IMR-90 (cell line): ENCODE measurements around the gene VDR. TPM values are rescaled to one million over a fixed set of nuclear protein-coding genes. Genes with fewer than 3 reads are reported as not detected.

ENCODE experiments used
- ATAC-seq: fragments of 200-7000 bp; cut with Tn5 transposase; 2 replicates; pipeline ENCODE4 v1.9.1; 2020; ENCODE audit warnings: low read depth, mild to moderate bottlenecking, moderate library complexity
- BruUV-seq: library from RNA; stranded (reverse); fragments of 400-500 nt; replicated peaks from 2 replicates; lab custom pipeline; 2021; lab: Mats Ljungman, UMichigan
- CTCF ChIA-PET: fragments of 300-600 bp; formaldehyde crosslinking; extraction: SDS; loops from one replicate; lab custom pipeline; 2021; ENCODE audit warnings: antibody characterized with exemption; lab: Yijun Ruan, JAX
- POLR2A ChIA-PET: fragments of 300-600 bp; sonication (Branson Sonifier 250); formaldehyde crosslinking; loops from one replicate; lab custom pipeline; 2022; ENCODE audit warnings: antibody characterized with exemption; ENCODE audit not compliant: unreplicated experiment; lab: Charles Lee
- DNase-seq: peaks from one replicate; pipeline ENCODE4 v3.0.0; 2013
- H2AFZ ChIP-seq: replicated peaks from 2 replicates; pipeline ENCODE3; 2013; ENCODE audit warnings: low read length, mild to moderate bottlenecking; ENCODE audit not compliant: poor library complexity
- H2AK5ac ChIP-seq: 2 replicates; pipeline ENCODE4 v1.6.1; 2013; ENCODE audit warnings: low read depth, low read length, inconsistent platforms
- H2AK9ac ChIP-seq: replicated peaks from 2 replicates; pipeline ENCODE3; 2013; ENCODE audit warnings: mild to moderate bottlenecking, low read depth, low read length, moderate library complexity; ENCODE audit not compliant: poor library complexity
- H2BK120ac ChIP-seq: 2 replicates; pipeline ENCODE4 v1.6.1; 2013; ENCODE audit warnings: low read depth, low read length, inconsistent platforms
- H2BK15ac ChIP-seq: 3 replicates; pipeline ENCODE4 v1.6.1; 2013; ENCODE audit warnings: low read depth, low read length, inconsistent platforms
- H2BK20ac ChIP-seq: 2 replicates; pipeline ENCODE4 v1.6.1; 2013; ENCODE audit warnings: low read depth, mild to moderate bottlenecking, inconsistent platforms, low read length, moderate library complexity
- H2BK5ac ChIP-seq: 2 replicates; pipeline ENCODE4 v1.6.1; 2013; ENCODE audit warnings: mild to moderate bottlenecking, low read depth, low read length, inconsistent platforms; ENCODE audit not compliant: poor library complexity, severe bottlenecking
- H3K14ac ChIP-seq: replicated peaks from 2 replicates; pipeline ENCODE4 v1.6.1; 2013; ENCODE audit warnings: low read depth, low read length, inconsistent platforms
- H3K18ac ChIP-seq: 2 replicates; pipeline ENCODE4 v1.6.1; 2013; ENCODE audit warnings: low read depth, low read length, control low read depth
- H3K23ac ChIP-seq: 2 replicates; pipeline ENCODE4 v1.6.1; 2013; ENCODE audit warnings: low read depth, low read length, inconsistent platforms
- H3K27ac ChIP-seq: 2 replicates; pipeline ENCODE4 v1.5.1; 2013; ENCODE audit warnings: mild to moderate bottlenecking, control low read depth, low read length; ENCODE audit not compliant: insufficient read depth
- H3K27me3 ChIP-seq: 2 replicates; pipeline ENCODE4 v1.6.1; 2013; ENCODE audit warnings: low read length; ENCODE audit not compliant: control insufficient read depth, insufficient read depth
- H3K36me3 ChIP-seq: 2 replicates; pipeline ENCODE4 v1.6.1; 2013; ENCODE audit warnings: low read length, mixed read lengths; ENCODE audit not compliant: control insufficient read depth, insufficient read depth
- H3K4ac ChIP-seq: 2 replicates; pipeline ENCODE4 v1.6.1; 2013; ENCODE audit warnings: low read depth, low read length, inconsistent platforms
- H3K4me1 ChIP-seq: 2 replicates; pipeline ENCODE4 v1.6.1; 2013; ENCODE audit warnings: low read length, mixed read lengths; ENCODE audit not compliant: control insufficient read depth, insufficient read depth
- H3K4me2 ChIP-seq: 2 replicates; pipeline ENCODE4 v1.6.1; 2013; ENCODE audit warnings: low read depth, mild to moderate bottlenecking, control low read depth, low read length, moderate library complexity
- H3K4me3 ChIP-seq: 2 replicates; pipeline ENCODE4 v1.5.1; 2013; ENCODE audit warnings: low read depth, mild to moderate bottlenecking, control low read depth, low read length, moderate library complexity; ENCODE audit not compliant: insufficient read depth
- H3K56ac ChIP-seq: 2 replicates; pipeline ENCODE4 v1.6.1; 2013; ENCODE audit warnings: low read length, inconsistent platforms; ENCODE audit not compliant: insufficient read depth; ENCODE audit errors: extremely low read depth
- H3K79me1 ChIP-seq, 2 experiments: 2 replicates each; pipeline ENCODE4 v1.6.1; 2013; ENCODE audit warnings: low read length in 2 of 2, inconsistent platforms in 1 of 2, low read depth in 1 of 2
- H3K9ac ChIP-seq: 2 replicates; pipeline ENCODE4 v1.6.1; 2013; ENCODE audit warnings: low read depth, low read length, control low read depth
- H3K9me1 ChIP-seq: 2 replicates; pipeline ENCODE4 v1.6.1; 2013; ENCODE audit warnings: low read length, inconsistent platforms; ENCODE audit not compliant: insufficient read depth
- H3K9me3 ChIP-seq: 2 replicates; pipeline ENCODE4 v1.6.1; 2013; ENCODE audit warnings: low read length; ENCODE audit not compliant: control insufficient read depth, insufficient read depth
- H4K20me1 ChIP-seq: 2 replicates; pipeline ENCODE4 v1.6.1; 2013; ENCODE audit warnings: low read length, inconsistent platforms; ENCODE audit not compliant: insufficient read depth
- H4K5ac ChIP-seq: 2 replicates; pipeline ENCODE4 v1.6.1; 2013; ENCODE audit warnings: mild to moderate bottlenecking, low read depth, low read length, control low read depth
- H4K8ac ChIP-seq, 2 experiments: 2 replicates each; pipeline ENCODE4 v1.6.1; 2013; ENCODE audit warnings: low read depth in 2 of 2, low read length in 2 of 2, control low read depth in 1 of 2, inconsistent platforms in 1 of 2
- H4K91ac ChIP-seq: 2 replicates; pipeline ENCODE4 v1.6.1; 2013; ENCODE audit warnings: low read depth, low read length, inconsistent platforms; ENCODE audit not compliant: insufficient read depth
- BHLHE40 ChIP-seq: fragments of 150-350 bp; IDR thresholded peaks from 2 replicates; pipeline ENCODE4 v1.6.1; 2016; ENCODE audit warnings: mild to moderate bottlenecking, low read depth, low read length
- CEBPB ChIP-seq: IDR thresholded peaks from 2 replicates; pipeline ENCODE4 v1.6.1; 2012; ENCODE audit warnings: low read depth, low read length, improper control_type of control experiment
- CHD1 ChIP-seq: IDR thresholded peaks from 2 replicates; pipeline ENCODE4 v1.6.1; 2012; ENCODE audit warnings: low read depth, low read length, improper control_type of control experiment
- CTCF ChIP-seq: conservative IDR thresholded peaks from 2 replicates; pipeline ENCODE4 v1.5.1; 2012; ENCODE audit warnings: mild to moderate bottlenecking, low read depth, low read length, improper control_type of control experiment
- FOS ChIP-seq: fragments of 150-350 bp; IDR thresholded peaks from 2 replicates; pipeline ENCODE4 v1.6.1; 2016; ENCODE audit warnings: low read depth, low read length
- MAZ ChIP-seq: IDR thresholded peaks from 2 replicates; pipeline ENCODE4 v1.6.1; 2012; ENCODE audit warnings: low read depth, mild to moderate bottlenecking, low read length, improper control_type of control experiment, moderate library complexity, borderline replicate concordance
- MXI1 ChIP-seq: IDR thresholded peaks from 2 replicates; pipeline ENCODE4 v1.6.1; 2012; ENCODE audit warnings: low read depth, mild to moderate bottlenecking, low read length, moderate library complexity, borderline replicate concordance
- NFE2L2 ChIP-seq: fragments of 150-350 bp; IDR thresholded peaks from 2 replicates; pipeline ENCODE4 v1.6.1; 2016; ENCODE audit warnings: low read depth, mild to moderate bottlenecking, low read length
- POLR2A ChIP-seq: IDR thresholded peaks from 2 replicates; pipeline ENCODE4 v1.6.1; 2012; ENCODE audit warnings: mild to moderate bottlenecking, low read depth, low read length
- RAD21 ChIP-seq: IDR thresholded peaks from 2 replicates; pipeline ENCODE4 v1.6.1; 2012; ENCODE audit warnings: low read length, improper control_type of control experiment
- RFX5 ChIP-seq: IDR thresholded peaks from 2 replicates; pipeline ENCODE4 v1.8.0; 2012; ENCODE audit warnings: low read depth, mild to moderate bottlenecking, low read length, moderate library complexity
- SMC3 ChIP-seq: fragments of 150-350 bp; IDR thresholded peaks from 2 replicates; pipeline ENCODE4 v1.6.1; 2016; ENCODE audit warnings: low read depth, mild to moderate bottlenecking, antibody characterized with exemption, low read length, moderate library complexity
- USF2 ChIP-seq: fragments of 150-350 bp; IDR thresholded peaks from 2 replicates; pipeline ENCODE4 v1.6.1; 2017; ENCODE audit warnings: mild to moderate bottlenecking, antibody characterized with exemption, low read length, low read depth
- WGBS, 2 experiments: methylation state at CpG; one replicate each; pipeline versions ENCODE4 v1.1.5 to v1.1.7; 2013; ENCODE audit warnings: missing lambda C conversion rate in 2 of 2; ENCODE audit not compliant: insufficient read length in 1 of 2; ENCODE audit errors: extremely low coverage in 2 of 2; 5-methylcytosine and 5-hydroxymethylcytosine counted together
- dilution Hi-C: fragments of 300-500 bp; cut with HindIII; formaldehyde crosslinking; loops from one replicate; pipeline ENCODE4 v1.14.3; 2018; ENCODE audit warnings: low sequenced_read_pairs; ENCODE audit not compliant: unreplicated experiment
- in situ Hi-C: fragments of 300-500 bp; cut with MboI; formaldehyde crosslinking; loops from 3 replicates; pipeline ENCODE4 v1.14.3; 2019; ENCODE audit warnings: low sequenced_read_pairs, inconsistent platforms, mixed read lengths
- intact Hi-C: fragments of 100-400 bp; cut with micrococcal nuclease; formaldehyde crosslinking; loops from 2 replicates; pipeline ENCODE4 v1.10.0; 2022
- polyA plus RNA-seq, 3 experiments: library from polyadenylated mRNA; depleted of rRNA; stranded (reverse); fragments of >200 nt; gene quantifications; 2 replicates each; pipeline ENCODE4 v1.2.3, GENCODE V29; 2012; ENCODE audit warnings: low replicate concordance in 1 of 3
- total RNA-seq: library from RNA; depleted of rRNA; stranded (reverse); fragments of >200 nt; gene quantifications from 2 replicates; pipeline ENCODE4 v1.2.3, GENCODE V29; 2012
- TF ChIP-seq, protein P1 (sequence below): fragments of 150-350 bp; IDR thresholded peaks from 2 replicates; pipeline ENCODE4 v1.6.1; 2016; ENCODE audit warnings: low read depth, mild to moderate bottlenecking, low read length, moderate library complexity, borderline replicate concordance

Gene VDR
- total and polyA plus RNA-seq, 2 of the 4 experiments (the other 2 are of a cell fraction) = 5.4 to 8.5 TPM

DNA sequence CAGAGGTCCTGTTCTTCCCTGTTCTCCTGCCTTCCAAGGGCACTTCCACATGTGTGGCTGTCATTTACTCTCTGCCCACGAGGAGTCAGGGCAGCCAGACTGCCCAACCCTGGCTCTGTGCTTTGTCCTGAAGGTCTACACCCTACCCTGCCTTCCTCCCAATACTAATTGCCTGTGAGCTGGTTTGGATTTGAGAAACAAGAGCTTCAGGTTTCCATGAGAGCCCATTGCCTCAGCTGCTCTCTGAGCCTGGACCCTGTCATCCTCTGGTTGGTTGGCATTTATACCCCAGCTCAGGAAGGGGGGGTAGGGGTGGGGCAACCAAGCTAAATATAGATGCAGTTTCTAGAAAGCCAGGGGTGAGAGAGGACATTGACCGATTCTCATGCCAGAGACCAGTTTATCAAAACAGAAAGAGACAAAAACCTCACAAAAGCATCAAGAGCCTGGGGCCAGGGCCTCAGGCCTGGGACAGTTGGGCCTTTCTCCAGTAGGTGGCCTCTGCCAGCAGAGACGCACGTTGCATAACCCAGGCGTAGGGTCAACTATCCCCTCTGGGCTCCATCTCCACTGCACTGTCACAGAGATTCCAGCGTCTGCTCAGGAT is 34.5 kb downstream of the VDR start:
- no peaks in the 10 kb centered on the region for H4K20me1 ChIP-seq
- peaks cover 0 to 12% of the 10 kb centered on the region in 2 experiments; a peak in 2 of 4 replicates for H3K79me1 ChIP-seq
- H2AK9ac ChIP-seq = peak overlapping the region; percentile 5
- H3K27me3 ChIP-seq = no peaks in the 10 kb centered on the region
- H3K9me3 ChIP-seq = no peaks in the 10 kb centered on the region
- H2BK20ac ChIP-seq = peak overlapping the region; percentile 66; the same call in 1 of the 2 replicates
- H3K9ac ChIP-seq = no peak overlapping the region
- H3K18ac ChIP-seq = peak overlapping the region; percentile 37; the same call in 1 of the 2 replicates
- H3K14ac ChIP-seq = peak overlapping the region; percentile 44
- peak overlapping the region; percentile 29; the same call in 1 of the 2 replicates for H3K4me2 ChIP-seq
- no peak overlapping the region for H3K4me3 ChIP-seq
- H4K8ac ChIP-seq = peak overlapping the region in 1 of 2 experiments; percentile 17; a peak in 1 of 4 replicates
- ChIA-PET CTCF (interaction anchor here (1.2 kb wide), 1 partner anchor 100 kb away, joined by 3 read pairs; no protein-coding TSS in a partner anchor), POLR2A (no interaction called here)
- H2AFZ ChIP-seq = peak overlapping the region; percentile 11
- 0 out of 2 replicates have a peak overlapping the region, but pooled peaks have one; percentile 33 for H3K23ac ChIP-seq
- peaks cover 18% of the 10 kb centered on the region for H3K4me1 ChIP-seq
- 0 out of 2 replicates have a peak overlapping the region, but pooled peaks have one; percentile 15 for H4K91ac ChIP-seq
- H3K4ac ChIP-seq = peak overlapping the region; percentile 76; the same call in 1 of the 2 replicates
- H3K27ac ChIP-seq = no peak overlapping the region
- in situ Hi-C loops = no loop called here
- H2BK120ac ChIP-seq = peak overlapping the region; percentile 46; the same call in 1 of the 2 replicates
- no CpG with 5 or more reads among the region's 6 CpGs for WGBS, 2 experiments
- dilution Hi-C loops = no loop called here
- no peak for DNase-seq
- TF ChIP-seq CHD1 (no peak), MXI1 (no peak), SMC3 (peak; percentile 42; the same call in 1 of the 2 replicates), BHLHE40 (no peak), USF2 (no peak), RAD21 (peak; percentile 31; the same call in 1 of the 2 replicates), CEBPB (peak; percentile 50; the same call in 1 of the 2 replicates), NFE2L2 (no peak), POLR2A (no peak), CTCF (peak; percentile 42), RFX5 (no peak), FOS (no peak), MAZ (no peak)
- TF ChIP-seq, protein P1, sequence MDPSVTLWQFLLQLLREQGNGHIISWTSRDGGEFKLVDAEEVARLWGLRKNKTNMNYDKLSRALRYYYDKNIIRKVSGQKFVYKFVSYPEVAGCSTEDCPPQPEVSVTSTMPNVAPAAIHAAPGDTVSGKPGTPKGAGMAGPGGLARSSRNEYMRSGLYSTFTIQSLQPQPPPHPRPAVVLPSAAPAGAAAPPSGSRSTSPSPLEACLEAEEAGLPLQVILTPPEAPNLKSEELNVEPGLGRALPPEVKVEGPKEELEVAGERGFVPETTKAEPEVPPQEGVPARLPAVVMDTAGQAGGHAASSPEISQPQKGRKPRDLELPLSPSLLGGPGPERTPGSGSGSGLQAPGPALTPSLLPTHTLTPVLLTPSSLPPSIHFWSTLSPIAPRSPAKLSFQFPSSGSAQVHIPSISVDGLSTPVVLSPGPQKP = no peak
- H4K5ac ChIP-seq = no peak overlapping the region
- no peak overlapping the region for H3K56ac ChIP-seq
- H2BK5ac ChIP-seq = peak overlapping the region; percentile 21
- peaks cover 16% of the 10 kb centered on the region for H3K9me1 ChIP-seq
- no peaks in the 10 kb centered on the region for H3K36me3 ChIP-seq
- intact Hi-C loops = no loop called here
- BruUV-seq = no TSS peak
- ATAC-seq = peak; percentile 68
- no peak overlapping the region for H2BK15ac ChIP-seq
- H2AK5ac ChIP-seq = peak overlapping the region; percentile 84
